ENCODE results near the gene MAGEL2.
"Not testable (repeated sequence)": the region's sequence is repeated elsewhere in the genome, so short reads cannot be mapped to it uniquely, and the experiment has no call there.

Gene MAGEL2

DNA sequence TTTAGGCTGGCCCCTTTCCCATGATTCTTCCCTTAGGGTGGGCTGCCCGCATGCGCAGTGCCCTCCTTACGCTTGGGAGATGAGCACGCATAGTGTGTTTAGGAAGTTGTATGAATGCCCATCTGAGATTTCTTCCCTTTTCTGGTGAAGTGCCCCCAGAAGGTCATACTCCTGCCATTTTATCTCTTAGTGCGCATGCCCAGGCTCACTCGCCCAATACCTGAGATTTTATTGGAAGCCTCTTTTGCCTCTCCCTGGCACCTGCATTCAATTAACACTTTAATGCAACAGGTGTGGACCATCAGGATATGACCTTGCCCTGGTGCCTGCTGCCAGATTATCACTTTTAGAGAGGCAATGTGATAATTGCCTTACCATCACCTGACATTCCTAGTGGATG is 45.5 kb downstream of the MAGEL2 start:
- TF ChIP-seq ZFX (IDR thresholded peaks at IDR 0.05) = no peak
- TF ChIP-seq, protein P1, sequence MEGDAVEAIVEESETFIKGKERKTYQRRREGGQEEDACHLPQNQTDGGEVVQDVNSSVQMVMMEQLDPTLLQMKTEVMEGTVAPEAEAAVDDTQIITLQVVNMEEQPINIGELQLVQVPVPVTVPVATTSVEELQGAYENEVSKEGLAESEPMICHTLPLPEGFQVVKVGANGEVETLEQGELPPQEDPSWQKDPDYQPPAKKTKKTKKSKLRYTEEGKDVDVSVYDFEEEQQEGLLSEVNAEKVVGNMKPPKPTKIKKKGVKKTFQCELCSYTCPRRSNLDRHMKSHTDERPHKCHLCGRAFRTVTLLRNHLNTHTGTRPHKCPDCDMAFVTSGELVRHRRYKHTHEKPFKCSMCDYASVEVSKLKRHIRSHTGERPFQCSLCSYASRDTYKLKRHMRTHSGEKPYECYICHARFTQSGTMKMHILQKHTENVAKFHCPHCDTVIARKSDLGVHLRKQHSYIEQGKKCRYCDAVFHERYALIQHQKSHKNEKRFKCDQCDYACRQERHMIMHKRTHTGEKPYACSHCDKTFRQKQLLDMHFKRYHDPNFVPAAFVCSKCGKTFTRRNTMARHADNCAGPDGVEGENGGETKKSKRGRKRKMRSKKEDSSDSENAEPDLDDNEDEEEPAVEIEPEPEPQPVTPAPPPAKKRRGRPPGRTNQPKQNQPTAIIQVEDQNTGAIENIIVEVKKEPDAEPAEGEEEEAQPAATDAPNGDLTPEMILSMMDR (conservative IDR thresholded peaks at IDR 0.05) = no peak
- H3K27ac ChIP-seq = no peak overlapping the region

DNA sequence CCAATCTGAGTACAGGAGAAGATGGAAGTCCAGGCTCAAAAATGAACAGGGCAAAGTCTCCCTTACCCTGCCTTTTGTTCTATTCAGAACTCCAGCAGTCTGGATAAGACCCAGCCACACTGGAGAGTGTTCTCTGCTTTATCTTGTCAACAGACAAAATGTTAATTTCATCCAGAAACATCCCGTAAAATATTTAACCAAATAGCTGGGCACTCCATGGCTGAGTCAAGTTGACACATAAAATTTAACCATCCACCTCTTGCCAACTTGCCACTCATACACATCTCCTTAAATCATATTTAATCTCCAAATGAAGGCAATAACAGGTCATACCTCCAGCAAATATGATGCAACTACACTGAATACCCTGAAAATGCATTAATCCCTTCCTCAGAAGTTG is 48.6 kb downstream of the MAGEL2 start:
- no peak for TF ChIP-seq ZFX (IDR thresholded peaks at IDR 0.05)
- TF ChIP-seq, protein P1 (conservative IDR thresholded peaks at IDR 0.05) = no peak
- no peak overlapping the region for H3K27ac ChIP-seq

DNA sequence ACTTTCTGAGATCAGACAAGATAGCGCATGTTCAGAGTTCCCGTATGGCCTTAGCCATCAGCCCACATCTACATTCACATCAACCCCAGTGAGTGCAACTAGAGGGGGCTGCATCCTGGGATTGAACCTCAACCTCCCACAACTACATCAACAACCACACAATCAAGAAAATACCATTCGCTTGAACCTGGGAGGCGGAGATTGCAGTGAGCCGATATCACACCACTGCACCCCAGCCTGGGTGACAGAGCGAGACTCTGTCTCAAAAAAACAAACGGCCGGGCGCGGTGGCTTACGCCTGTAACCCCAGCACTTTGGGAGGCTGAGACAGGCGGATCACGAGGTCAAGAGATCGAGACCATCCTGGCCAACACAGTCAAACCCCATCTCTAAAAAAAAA is 50.4 kb downstream of the MAGEL2 start:
- not testable (repeated sequence) for H3K27ac ChIP-seq

DNA sequence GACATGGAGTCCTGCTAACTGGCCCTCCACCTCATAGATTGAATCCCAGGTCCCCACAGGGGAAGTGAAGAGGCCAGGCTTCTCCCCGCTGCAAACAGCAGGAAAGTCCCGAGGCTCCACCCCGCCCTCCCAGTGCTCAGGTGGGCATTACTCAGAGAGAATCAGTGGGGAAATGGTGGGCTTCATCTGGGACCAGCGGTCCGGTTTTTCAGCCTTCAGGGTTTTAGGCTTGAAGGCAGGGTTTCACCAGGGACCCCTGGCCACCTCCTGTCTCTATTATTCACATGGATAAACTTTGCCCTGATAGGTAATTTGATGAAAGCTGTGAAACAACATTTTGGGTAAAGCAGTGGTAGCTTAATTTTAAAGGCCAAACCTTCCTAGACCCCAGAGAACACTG is 50.9 kb downstream of the MAGEL2 start:
- H3K27ac ChIP-seq = no peak overlapping the region
- TF ChIP-seq, protein P1 (conservative IDR thresholded peaks at IDR 0.05) = no peak
- TF ChIP-seq ZFX (IDR thresholded peaks at IDR 0.05) = no peak

DNA sequence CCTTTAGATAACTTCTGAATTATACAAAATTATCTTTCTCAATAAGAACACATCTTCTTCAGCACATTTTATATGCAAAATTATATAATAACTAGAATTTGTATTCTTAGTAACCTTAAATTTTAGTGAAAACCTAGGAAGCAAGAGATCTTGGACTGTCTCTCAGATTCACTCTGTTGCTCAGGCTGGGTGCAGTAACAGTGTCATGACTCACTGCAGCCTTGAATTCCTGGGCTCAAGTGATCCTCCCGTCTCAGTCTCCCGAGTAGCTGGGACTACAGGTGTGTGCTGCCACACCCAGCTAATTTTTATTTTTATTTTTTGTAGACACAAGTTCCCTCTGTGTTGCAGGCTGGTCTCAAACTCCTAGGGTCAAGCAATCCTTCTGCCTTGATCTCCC is 52.3 kb downstream of the MAGEL2 start:
- H3K27ac ChIP-seq = no peak overlapping the region
- TF ChIP-seq ZFX (IDR thresholded peaks at IDR 0.05) = no peak
- TF ChIP-seq, protein P1 (conservative IDR thresholded peaks at IDR 0.05) = no peak

DNA sequence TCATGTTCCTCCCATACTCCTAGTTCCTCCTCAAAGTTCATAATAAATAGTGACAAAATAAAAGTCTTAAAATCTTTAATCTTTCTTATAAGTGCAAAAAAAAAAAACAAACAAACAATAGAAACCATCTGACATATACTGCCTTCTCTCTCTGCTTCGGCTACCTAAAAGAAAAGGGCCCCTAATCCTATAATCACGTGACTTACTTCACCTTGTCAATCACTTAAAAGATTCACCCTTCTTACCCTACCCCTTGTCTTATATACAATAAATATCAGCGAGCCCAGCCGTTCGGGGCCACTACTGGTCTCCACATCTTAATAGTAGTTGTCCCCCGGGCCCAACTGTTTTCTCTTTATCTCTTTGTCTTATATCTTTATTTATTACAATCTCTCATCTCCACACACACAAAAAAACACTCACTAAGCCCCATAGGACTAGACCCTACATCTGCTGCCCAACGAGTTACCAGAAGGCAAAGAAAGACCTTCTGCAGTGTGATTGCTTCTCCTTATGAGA is 53.4 kb downstream of the MAGEL2 start:
- TF ChIP-seq ZFX (IDR thresholded peaks at IDR 0.05) = no peak
- TF ChIP-seq, protein P1 (conservative IDR thresholded peaks at IDR 0.05) = no peak
- no peak overlapping the region for H3K27ac ChIP-seq

Measured in C4-2B (cell line).